IMR-90 (cell line): ENCODE measurements around the gene ASF1A. TPM values are rescaled to one million over a fixed set of nuclear protein-coding genes. Genes with fewer than 3 reads are reported as not detected.

Experiments used
- ATAC-seq: fragments of 200-7000 bp; cut with Tn5 transposase; 2 replicates; pipeline ENCODE4 v1.9.1; 2020; ENCODE audit warnings: low read depth, mild to moderate bottlenecking, moderate library complexity
- BruUV-seq: library from RNA; stranded (reverse); fragments of 400-500 nt; replicated peaks from 2 replicates; lab custom pipeline; 2021; lab: Mats Ljungman, UMichigan
- CTCF ChIA-PET: fragments of 300-600 bp; formaldehyde crosslinking; extraction: SDS; loops from one replicate; lab custom pipeline; 2021; ENCODE audit warnings: antibody characterized with exemption; lab: Yijun Ruan, JAX
- POLR2A ChIA-PET: fragments of 300-600 bp; sonication (Branson Sonifier 250); formaldehyde crosslinking; loops from one replicate; lab custom pipeline; 2022; ENCODE audit warnings: antibody characterized with exemption; ENCODE audit not compliant: unreplicated experiment; lab: Charles Lee
- DNase-seq: peaks from one replicate; pipeline ENCODE4 v3.0.0; 2013
- H2AFZ ChIP-seq: replicated peaks from 2 replicates; pipeline ENCODE3; 2013; ENCODE audit warnings: low read length, mild to moderate bottlenecking; ENCODE audit not compliant: poor library complexity
- H2AK5ac ChIP-seq: 2 replicates; pipeline ENCODE4 v1.6.1; 2013; ENCODE audit warnings: low read depth, low read length, inconsistent platforms
- H2AK9ac ChIP-seq: replicated peaks from 2 replicates; pipeline ENCODE3; 2013; ENCODE audit warnings: mild to moderate bottlenecking, low read depth, low read length, moderate library complexity; ENCODE audit not compliant: poor library complexity
- H2BK120ac ChIP-seq: 2 replicates; pipeline ENCODE4 v1.6.1; 2013; ENCODE audit warnings: low read depth, low read length, inconsistent platforms
- H2BK15ac ChIP-seq: 3 replicates; pipeline ENCODE4 v1.6.1; 2013; ENCODE audit warnings: low read depth, low read length, inconsistent platforms
- H2BK20ac ChIP-seq: 2 replicates; pipeline ENCODE4 v1.6.1; 2013; ENCODE audit warnings: low read depth, mild to moderate bottlenecking, inconsistent platforms, low read length, moderate library complexity
- H2BK5ac ChIP-seq: 2 replicates; pipeline ENCODE4 v1.6.1; 2013; ENCODE audit warnings: mild to moderate bottlenecking, low read depth, low read length, inconsistent platforms; ENCODE audit not compliant: poor library complexity, severe bottlenecking
- H3K14ac ChIP-seq: replicated peaks from 2 replicates; pipeline ENCODE4 v1.6.1; 2013; ENCODE audit warnings: low read depth, low read length, inconsistent platforms
- H3K18ac ChIP-seq: 2 replicates; pipeline ENCODE4 v1.6.1; 2013; ENCODE audit warnings: low read depth, low read length, control low read depth
- H3K23ac ChIP-seq: 2 replicates; pipeline ENCODE4 v1.6.1; 2013; ENCODE audit warnings: low read depth, low read length, inconsistent platforms
- H3K27ac ChIP-seq: 2 replicates; pipeline ENCODE4 v1.5.1; 2013; ENCODE audit warnings: mild to moderate bottlenecking, control low read depth, low read length; ENCODE audit not compliant: insufficient read depth
- H3K27me3 ChIP-seq: 2 replicates; pipeline ENCODE4 v1.6.1; 2013; ENCODE audit warnings: low read length; ENCODE audit not compliant: control insufficient read depth, insufficient read depth
- H3K36me3 ChIP-seq: 2 replicates; pipeline ENCODE4 v1.6.1; 2013; ENCODE audit warnings: low read length, mixed read lengths; ENCODE audit not compliant: control insufficient read depth, insufficient read depth
- H3K4ac ChIP-seq: 2 replicates; pipeline ENCODE4 v1.6.1; 2013; ENCODE audit warnings: low read depth, low read length, inconsistent platforms
- H3K4me1 ChIP-seq: 2 replicates; pipeline ENCODE4 v1.6.1; 2013; ENCODE audit warnings: low read length, mixed read lengths; ENCODE audit not compliant: control insufficient read depth, insufficient read depth
- H3K4me2 ChIP-seq: 2 replicates; pipeline ENCODE4 v1.6.1; 2013; ENCODE audit warnings: low read depth, mild to moderate bottlenecking, control low read depth, low read length, moderate library complexity
- H3K4me3 ChIP-seq: 2 replicates; pipeline ENCODE4 v1.5.1; 2013; ENCODE audit warnings: low read depth, mild to moderate bottlenecking, control low read depth, low read length, moderate library complexity; ENCODE audit not compliant: insufficient read depth
- H3K56ac ChIP-seq: 2 replicates; pipeline ENCODE4 v1.6.1; 2013; ENCODE audit warnings: low read length, inconsistent platforms; ENCODE audit not compliant: insufficient read depth; ENCODE audit errors: extremely low read depth
- H3K79me1 ChIP-seq, 2 experiments: 2 replicates each; pipeline ENCODE4 v1.6.1; 2013; ENCODE audit warnings: low read length in 2 of 2, inconsistent platforms in 1 of 2, low read depth in 1 of 2
- H3K9ac ChIP-seq: 2 replicates; pipeline ENCODE4 v1.6.1; 2013; ENCODE audit warnings: low read depth, low read length, control low read depth
- H3K9me1 ChIP-seq: 2 replicates; pipeline ENCODE4 v1.6.1; 2013; ENCODE audit warnings: low read length, inconsistent platforms; ENCODE audit not compliant: insufficient read depth
- H3K9me3 ChIP-seq: 2 replicates; pipeline ENCODE4 v1.6.1; 2013; ENCODE audit warnings: low read length; ENCODE audit not compliant: control insufficient read depth, insufficient read depth
- H4K20me1 ChIP-seq: 2 replicates; pipeline ENCODE4 v1.6.1; 2013; ENCODE audit warnings: low read length, inconsistent platforms; ENCODE audit not compliant: insufficient read depth
- H4K5ac ChIP-seq: 2 replicates; pipeline ENCODE4 v1.6.1; 2013; ENCODE audit warnings: mild to moderate bottlenecking, low read depth, low read length, control low read depth
- H4K8ac ChIP-seq, 2 experiments: 2 replicates each; pipeline ENCODE4 v1.6.1; 2013; ENCODE audit warnings: low read depth in 2 of 2, low read length in 2 of 2, control low read depth in 1 of 2, inconsistent platforms in 1 of 2
- H4K91ac ChIP-seq: 2 replicates; pipeline ENCODE4 v1.6.1; 2013; ENCODE audit warnings: low read depth, low read length, inconsistent platforms; ENCODE audit not compliant: insufficient read depth
- WGBS, 2 experiments: methylation state at CpG; one replicate each; pipeline versions ENCODE4 v1.1.5 to v1.1.7; 2013; ENCODE audit warnings: missing lambda C conversion rate in 2 of 2; ENCODE audit not compliant: insufficient read length in 1 of 2; ENCODE audit errors: extremely low coverage in 2 of 2; 5-methylcytosine and 5-hydroxymethylcytosine counted together
- dilution Hi-C: fragments of 300-500 bp; cut with HindIII; formaldehyde crosslinking; loops from one replicate; pipeline ENCODE4 v1.14.3; 2018; ENCODE audit warnings: low sequenced_read_pairs; ENCODE audit not compliant: unreplicated experiment
- in situ Hi-C: fragments of 300-500 bp; cut with MboI; formaldehyde crosslinking; loops from 3 replicates; pipeline ENCODE4 v1.14.3; 2019; ENCODE audit warnings: low sequenced_read_pairs, inconsistent platforms, mixed read lengths
- intact Hi-C: fragments of 100-400 bp; cut with micrococcal nuclease; formaldehyde crosslinking; loops from 2 replicates; pipeline ENCODE4 v1.10.0; 2022
- polyA plus RNA-seq, 3 experiments: library from polyadenylated mRNA; depleted of rRNA; stranded (reverse); fragments of >200 nt; gene quantifications; 2 replicates each; pipeline ENCODE4 v1.2.3, GENCODE V29; 2012; ENCODE audit warnings: low replicate concordance in 1 of 3
- total RNA-seq: library from RNA; depleted of rRNA; stranded (reverse); fragments of >200 nt; gene quantifications from 2 replicates; pipeline ENCODE4 v1.2.3, GENCODE V29; 2012
- TF ChIP-seq, protein P1 (sequence below): fragments of 150-350 bp; IDR thresholded peaks from 2 replicates; pipeline ENCODE4 v1.6.1; 2017; ENCODE audit warnings: mild to moderate bottlenecking, antibody characterized with exemption, low read length, low read depth

ASF1A gene
- total and polyA plus RNA-seq, 2 of the 4 experiments (the other 2 are of a cell fraction), result 10.1 to 11.1 TPM

DNA sequence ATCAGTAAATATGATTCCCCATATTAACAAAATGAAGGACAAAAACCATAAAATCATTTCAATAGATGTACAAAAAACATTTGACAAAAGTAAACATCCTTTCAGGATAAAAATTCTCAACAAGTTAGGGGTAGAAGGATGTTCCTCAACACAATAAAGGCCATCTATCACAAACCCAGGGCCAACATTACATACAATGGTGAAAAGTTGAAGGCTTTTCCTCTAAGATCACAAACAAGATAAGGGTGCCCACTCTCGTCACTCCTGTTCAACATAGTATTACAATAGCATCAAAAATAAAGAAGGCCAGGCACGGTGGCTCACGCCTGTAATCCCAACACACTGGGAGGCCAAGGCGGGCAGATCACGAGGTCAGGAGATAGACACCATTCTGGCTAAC, 22.6 kb upstream of the ASF1A start:
- H4K20me1 ChIP-seq, result no peaks in the 10 kb centered on the region
- no peak overlapping the region for H2AK9ac ChIP-seq
- no peak overlapping the region for H2AFZ ChIP-seq
- no peak overlapping the region for H4K91ac ChIP-seq
- no peak overlapping the region for H3K56ac ChIP-seq
- DNase-seq, result no peak
- no peak overlapping the region for H3K4me2 ChIP-seq
- H3K4me3 ChIP-seq, result no peak overlapping the region
- H3K79me1 ChIP-seq, result peaks cover 6 to 15% of the 10 kb centered on the region in 2 experiments; a peak in 3 of 4 replicates
- ChIA-PET POLR2A (no interaction called here), CTCF (no interaction called here)
- H3K27ac ChIP-seq, result no peak overlapping the region
- H3K9ac ChIP-seq, result no peak overlapping the region
- H4K5ac ChIP-seq, result no peak overlapping the region
- no peaks in the 10 kb centered on the region for H3K9me3 ChIP-seq
- H2BK20ac ChIP-seq, result no peak overlapping the region
- H3K23ac ChIP-seq, result no peak overlapping the region
- in situ Hi-C loops, result no loop called here
- H3K36me3 ChIP-seq, result no peaks in the 10 kb centered on the region
- no TSS peak for BruUV-seq
- TF ChIP-seq, protein P1, sequence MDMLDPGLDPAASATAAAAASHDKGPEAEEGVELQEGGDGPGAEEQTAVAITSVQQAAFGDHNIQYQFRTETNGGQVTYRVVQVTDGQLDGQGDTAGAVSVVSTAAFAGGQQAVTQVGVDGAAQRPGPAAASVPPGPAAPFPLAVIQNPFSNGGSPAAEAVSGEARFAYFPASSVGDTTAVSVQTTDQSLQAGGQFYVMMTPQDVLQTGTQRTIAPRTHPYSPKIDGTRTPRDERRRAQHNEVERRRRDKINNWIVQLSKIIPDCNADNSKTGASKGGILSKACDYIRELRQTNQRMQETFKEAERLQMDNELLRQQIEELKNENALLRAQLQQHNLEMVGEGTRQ, result no peak
- H3K14ac ChIP-seq, result no peak overlapping the region
- H2BK120ac ChIP-seq, result no peak overlapping the region
- H2BK15ac ChIP-seq, result no peak overlapping the region
- no peak overlapping the region for H2BK5ac ChIP-seq
- H3K18ac ChIP-seq, result no peak overlapping the region
- no peak overlapping the region for H3K4ac ChIP-seq
- no CpG with 5 or more reads among the region's 5 CpGs for WGBS, 2 experiments
- H3K4me1 ChIP-seq, result no peaks in the 10 kb centered on the region
- no peak overlapping the region for H2AK5ac ChIP-seq
- no peaks in the 10 kb centered on the region for H3K27me3 ChIP-seq
- dilution Hi-C loops, result no loop called here
- intact Hi-C loops, result no loop called here
- no peaks in the 10 kb centered on the region for H3K9me1 ChIP-seq
- H4K8ac ChIP-seq, result no peak overlapping the region
- no peak for ATAC-seq
